ENCODE data around the gene RABGAP1L.
"Not testable (repeated sequence)": the region's sequence is repeated elsewhere in the genome, so short reads cannot be mapped to it uniquely, and the experiment has no call there.

The RABGAP1L gene

DNA sequence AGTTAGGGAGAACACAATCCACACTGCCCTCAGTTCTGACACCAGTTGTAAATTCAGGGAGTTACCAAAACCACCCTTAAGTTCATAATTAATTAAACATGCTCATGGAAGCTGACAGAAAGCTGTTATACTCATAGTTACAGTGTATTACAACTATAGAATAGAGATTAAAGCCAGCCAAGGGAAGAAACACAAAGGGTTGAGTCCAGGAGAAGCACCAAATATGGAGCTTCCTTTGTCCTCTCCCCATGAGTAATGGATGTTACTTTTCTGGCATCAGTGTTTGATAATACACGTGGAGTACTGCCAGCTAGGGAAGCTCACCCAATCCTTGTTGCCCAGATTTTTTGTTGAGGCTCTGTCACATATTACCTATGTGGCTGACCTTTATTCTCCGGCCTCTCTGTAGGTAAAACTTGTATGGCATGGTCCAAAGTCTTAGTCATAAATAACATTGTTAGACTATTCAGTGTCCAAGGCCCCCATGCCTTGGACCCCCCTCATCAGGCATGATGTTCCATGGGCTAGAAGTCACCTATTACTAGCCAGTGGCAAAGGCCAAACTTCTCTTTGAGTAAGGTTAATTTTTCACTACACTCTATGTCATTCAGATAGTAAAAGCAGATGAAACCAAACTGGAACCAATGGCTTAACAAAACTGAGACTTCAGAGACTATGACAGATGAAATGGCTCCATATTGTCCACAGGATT, 464.2 kb downstream of the RABGAP1L start:
- no peak for FAIRE-seq

DNA sequence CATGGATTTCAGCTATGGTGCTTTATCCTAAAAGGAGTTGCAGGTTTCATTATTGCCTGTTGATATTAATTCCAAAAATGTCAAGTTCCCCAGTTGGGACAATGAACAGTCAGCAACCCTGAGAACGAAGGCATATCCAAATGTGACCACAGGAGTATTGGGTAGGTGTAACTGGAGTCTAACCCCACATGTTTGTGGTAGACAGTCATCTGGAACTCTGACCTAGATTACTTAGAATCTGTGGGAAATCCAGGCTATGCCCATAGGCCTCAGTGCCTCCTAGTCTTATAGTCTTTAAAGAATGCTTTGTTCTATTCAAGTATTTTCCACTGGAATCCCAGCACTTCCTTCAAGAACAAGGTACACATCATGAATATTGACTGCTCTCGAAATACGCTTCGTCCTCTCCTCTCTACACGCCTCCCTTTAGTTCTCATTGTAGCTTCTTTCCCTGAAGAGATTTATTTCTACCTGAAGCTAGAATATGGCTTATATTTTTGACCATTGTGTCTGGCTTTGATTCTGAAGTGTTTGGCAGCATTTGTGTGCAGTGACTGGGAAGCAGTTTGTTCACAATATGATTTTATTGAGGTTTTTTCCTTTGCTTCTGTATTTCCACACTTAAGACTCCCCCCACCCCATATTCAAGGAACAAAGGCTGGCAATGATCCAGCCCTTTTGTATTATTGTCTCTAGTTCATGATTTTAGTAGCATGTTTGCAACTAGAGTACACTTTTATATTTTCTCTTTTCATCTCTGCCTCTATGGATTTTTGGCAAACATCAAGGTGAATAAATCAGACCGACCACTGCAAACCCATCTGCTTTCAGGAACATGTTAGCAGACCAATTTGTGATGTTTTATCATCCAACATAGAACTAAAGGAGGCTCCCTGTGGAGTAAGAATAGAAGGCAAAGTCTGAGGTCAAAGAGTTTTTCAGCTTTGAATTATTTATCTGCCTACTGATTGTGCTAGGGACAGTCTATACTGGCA, 467.0 kb downstream of the RABGAP1L start:
- FAIRE-seq = no peak

- no peak for FAIRE-seq
Observed at GRCh38 chr1:174637487-174637886, 478.2 kb downstream of the RABGAP1L start.

DNA sequence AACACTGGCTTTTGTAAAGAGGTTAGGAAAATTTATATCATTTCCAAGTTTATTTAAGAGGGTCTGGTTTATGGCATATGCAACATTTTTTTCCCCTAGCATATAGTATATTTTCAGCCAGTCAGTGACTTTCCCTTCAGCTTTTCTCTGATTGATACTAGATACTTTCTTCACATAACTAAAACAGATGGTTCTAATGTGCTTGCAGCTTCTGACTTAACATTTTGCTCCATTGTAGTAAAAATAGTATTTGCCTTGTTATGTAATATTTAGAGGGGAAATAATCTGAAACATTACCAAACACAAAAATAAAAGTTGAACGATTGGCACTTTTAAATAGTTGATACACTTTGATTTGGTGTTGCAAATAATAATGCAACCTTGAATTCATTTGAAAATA, 480.1 kb downstream of the RABGAP1L start:
- peak; percentile 27 for FAIRE-seq

DNA sequence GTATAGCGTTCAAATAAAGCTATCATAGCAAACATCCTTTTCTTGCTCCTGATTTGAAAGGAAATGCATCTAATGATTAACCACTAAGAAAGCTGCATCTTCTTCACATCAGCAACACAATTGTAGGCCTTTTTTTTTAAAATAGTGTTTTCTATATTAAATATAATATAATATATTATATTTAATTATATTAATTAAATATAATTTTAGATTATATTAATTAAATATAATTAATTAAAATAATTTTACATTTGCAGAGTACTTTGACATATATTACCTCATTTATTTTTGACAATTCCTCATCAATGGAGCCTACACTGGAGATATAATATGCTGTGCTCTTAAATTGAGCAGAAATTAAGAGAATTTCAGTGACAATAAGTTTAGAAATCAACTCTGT, 481.5 kb downstream of the RABGAP1L start:
- FAIRE-seq = no peak

DNA sequence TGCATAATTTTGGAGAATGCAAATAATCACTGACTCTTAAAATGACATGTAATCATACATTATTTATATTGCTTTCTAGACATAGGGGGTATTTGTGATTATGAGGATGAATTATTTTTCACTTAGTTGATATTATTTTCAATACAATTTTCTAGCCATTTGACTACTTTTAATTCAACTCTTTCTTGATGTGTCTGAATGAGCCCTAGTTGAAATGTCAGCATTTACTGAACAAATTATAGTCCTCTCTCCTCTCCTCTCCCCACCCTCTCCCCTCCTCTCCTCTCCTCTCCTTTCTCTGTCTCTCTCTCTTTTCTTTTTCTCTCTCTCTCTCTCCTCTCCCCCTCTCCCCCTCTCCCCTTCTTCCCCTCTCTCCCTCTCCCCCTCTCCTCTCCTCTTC, 483.1 kb downstream of the RABGAP1L start:
- no peak for FAIRE-seq

GRCh38 chr1:174643206-174643605, 483.9 kb downstream of the RABGAP1L start:
- no peak for FAIRE-seq

DNA sequence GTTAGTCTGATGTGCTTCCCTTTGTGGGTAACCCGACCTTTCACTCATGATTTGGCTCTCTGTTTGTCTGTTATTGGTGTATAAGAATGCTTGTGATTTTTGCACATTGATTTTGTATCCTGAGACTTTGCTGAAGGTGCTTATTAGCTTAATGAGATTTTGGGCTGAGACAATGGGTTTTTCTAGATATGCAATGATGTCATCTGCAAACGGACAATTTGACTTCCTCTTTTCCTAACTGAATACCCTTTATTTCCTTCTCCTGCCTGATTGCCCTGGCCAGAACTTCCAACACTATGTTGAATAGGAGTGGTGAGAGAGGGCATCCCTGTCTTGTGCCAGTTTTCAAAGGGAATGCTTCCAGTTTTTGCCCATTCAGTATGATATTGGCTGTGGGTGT, 490.3 kb downstream of the RABGAP1L start:
- not testable (repeated sequence) for FAIRE-seq

- no peak for FAIRE-seq
Observed at GRCh38 chr1:174652569-174653280, 493.4 kb downstream of the RABGAP1L start.

DNA sequence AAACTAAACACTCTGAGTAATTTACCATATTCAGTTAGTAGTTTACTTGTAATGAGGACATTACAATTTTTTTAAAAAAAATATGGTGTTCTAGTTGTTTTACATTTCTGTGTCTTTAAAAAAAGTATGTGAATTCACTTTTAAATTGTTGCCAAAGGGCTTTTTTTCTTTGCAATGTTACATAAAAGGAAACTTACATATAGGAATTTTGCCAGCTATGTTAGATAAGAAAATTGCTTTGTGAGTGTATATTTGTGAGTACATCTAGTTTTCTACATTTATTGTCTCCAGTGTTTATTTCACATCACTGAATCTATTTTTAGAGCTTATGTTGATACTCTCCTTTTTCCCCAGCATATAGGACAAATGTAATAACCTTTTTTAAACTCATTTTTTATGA, 495.2 kb downstream of the RABGAP1L start:
- no peak for FAIRE-seq

GRCh38 chr1:174656409-174657059, 497.2 kb downstream of the RABGAP1L start:
- no peak for FAIRE-seq

DNA sequence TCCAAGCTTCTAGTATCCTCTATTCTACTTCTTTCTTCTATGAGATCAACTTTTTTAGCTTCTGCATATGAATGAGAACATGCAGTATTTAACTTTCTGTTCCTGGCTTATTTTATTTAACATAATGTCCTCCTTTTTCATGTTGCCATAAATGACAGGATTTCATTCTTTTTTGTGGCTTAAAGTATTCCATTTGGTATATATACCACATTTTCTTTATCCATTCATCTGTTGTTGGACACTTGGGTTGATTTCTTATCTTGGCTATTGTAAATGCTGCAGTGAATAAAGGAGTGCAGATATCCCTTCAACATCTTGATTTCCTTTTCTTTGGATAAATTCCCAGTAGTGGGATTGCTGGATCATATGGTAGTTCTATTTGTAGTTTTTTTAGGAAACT, 498.1 kb downstream of the RABGAP1L start:
- no peak for FAIRE-seq

DNA sequence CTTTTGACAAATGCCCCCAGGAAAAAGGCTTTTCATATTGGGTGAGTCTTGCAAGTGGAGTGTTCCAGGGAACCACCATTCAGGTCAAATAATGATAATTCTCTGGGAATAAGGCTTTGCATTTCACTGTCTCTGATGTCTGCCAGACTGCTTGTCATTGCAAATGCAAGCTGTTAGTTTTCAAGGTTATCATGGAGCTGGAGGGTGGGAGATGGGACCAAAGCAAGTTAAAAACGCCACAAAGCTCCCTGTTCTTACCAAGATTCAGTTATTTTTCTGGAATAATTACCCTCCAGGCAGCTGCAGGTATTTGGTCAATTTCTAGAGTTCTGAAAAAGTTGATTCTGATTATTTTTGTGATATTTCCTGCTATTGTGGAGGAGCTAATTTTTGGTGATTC, 498.6 kb downstream of the RABGAP1L start:
- FAIRE-seq = no peak

DNA sequence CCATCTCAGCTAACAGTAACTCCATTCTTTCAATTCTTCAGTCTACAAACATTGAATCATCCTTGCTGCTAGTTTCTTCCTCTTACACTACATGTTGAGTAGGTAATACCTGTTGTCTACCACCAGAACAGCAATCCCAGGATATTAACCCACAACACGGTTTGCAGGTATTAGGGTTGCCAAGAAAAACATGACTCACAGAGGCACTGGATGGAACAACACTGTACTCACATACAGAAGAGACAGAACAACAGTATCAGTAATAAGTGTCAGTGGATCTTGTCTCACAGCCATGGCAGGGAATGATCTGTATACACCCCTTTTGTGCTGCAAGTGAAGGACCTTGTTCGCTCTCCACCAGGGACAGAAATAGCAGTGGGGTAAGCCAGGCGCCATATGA, 500.5 kb downstream of the RABGAP1L start:
- FAIRE-seq = no peak

- FAIRE-seq = no peak
Observed at GRCh38 chr1:174660476-174660875, 501.2 kb downstream of the RABGAP1L start.

GRCh38 chr1:174663358-174663757, 504.0 kb downstream of the RABGAP1L start:
- no peak for FAIRE-seq

DNA sequence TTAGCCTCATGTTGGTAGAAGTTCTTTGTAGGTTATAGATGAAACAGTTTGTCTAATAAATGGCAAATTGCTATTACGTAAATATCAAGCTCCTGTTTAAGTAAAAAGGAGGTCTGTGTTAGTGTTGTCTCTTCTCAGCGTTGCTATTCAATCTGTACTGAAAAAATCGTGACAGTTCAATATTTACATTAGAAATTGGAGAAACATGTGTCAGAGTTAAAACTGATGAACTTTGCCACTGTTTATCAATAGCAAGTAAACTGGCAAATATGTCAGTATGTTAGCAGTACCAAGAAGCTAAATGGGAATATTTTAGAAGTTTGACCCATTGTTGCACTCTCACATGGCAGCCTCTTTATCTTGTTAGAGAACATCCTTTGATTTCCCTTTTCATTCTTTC, 506.9 kb downstream of the RABGAP1L start:
- FAIRE-seq = no peak

DNA sequence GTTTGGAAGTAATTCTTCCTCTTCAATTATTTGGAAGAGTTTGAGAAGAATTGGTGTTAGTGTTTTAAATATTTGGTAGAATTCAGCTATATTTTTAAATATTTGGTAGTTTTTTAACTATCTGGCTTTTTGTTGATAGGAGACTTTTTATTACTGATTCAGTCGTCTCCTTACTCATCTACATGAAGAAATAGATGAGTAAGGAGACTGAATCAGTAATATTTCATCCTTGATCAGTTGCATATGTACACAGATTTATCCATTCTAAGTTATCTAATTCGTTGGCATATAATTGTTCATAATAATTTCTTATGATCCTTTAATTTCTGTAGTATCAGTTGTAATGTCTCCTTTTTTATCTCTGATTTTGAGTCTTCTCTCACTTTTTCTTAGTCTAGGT, 512.5 kb downstream of the RABGAP1L start:
- no peak for FAIRE-seq

DNA sequence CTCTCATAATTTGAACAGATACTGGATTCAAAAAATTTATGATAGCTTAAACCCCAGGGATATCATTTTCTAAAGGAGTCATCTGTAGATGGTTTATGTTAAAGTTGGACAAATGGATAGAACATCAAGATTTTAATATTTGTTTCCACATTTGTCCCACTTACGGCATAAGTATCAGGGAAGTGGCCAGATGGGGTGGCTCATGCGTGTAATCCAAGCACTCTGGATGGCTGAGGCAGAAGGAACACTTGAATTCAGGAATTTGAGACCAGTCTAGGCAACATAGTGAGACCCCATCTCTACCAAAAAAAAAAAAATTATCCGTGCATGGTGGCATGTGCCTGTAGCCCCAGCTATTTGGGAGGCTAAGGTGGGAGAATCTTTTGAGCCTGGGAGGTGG, 517.5 kb downstream of the RABGAP1L start:
- no peak for FAIRE-seq

DNA sequence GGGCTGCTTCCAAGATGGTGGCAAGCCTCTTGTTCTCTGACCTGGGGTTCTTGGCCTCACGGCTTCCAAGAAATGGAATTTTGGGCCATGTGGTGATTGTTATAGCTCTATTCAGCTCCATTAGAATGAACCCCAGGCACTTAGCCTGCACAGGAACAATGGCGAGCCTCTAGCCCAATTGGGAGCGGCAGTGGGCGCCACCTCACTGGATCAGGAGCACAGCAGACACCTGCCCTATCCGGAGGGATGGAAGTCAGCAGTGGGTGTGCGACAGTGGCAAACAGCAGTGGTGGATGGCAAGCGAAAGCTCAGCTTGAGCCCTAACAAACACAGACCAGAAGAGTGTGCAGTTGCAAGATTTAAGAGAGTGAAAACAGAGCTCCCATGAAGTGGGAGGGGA, 519.3 kb downstream of the RABGAP1L start:
- FAIRE-seq = no peak

- FAIRE-seq = no peak
Observed at GRCh38 chr1:174680101-174680500, 520.8 kb downstream of the RABGAP1L start.

- no peak for FAIRE-seq
Observed at GRCh38 chr1:174682419-174683008, 523.2 kb downstream of the RABGAP1L start.

Measured in islet of Langerhans (tissue), 1 donor.